Uterus (tissue), 2 donors: ENCODE results near the gene RAD54L.

Experiments
- POLR2A ChIP-seq, 2 donors: fragments of 450-650 bp; IDR thresholded peaks; one replicate each; pipeline ENCODE4 v1.6.1; 2016; ENCODE audit warnings: antibody characterized with exemption in 2 of 2, mild to moderate bottlenecking in 1 of 2, moderate library complexity in 1 of 2
- TF ChIP-seq, protein P1 (sequence below), 4 experiments: fragments of 200-600 bp in 2 of 4; fragments of 450-650 bp in 2 of 4; sonication (generic) in 2 of 4; IDR thresholded peaks; one replicate each; pipeline ENCODE4 v1.5.1; 2016 to 2019; ENCODE audit warnings: antibody characterized with exemption in 4 of 4, mild to moderate bottlenecking in 2 of 4, moderate library complexity in 1 of 4

DNA sequence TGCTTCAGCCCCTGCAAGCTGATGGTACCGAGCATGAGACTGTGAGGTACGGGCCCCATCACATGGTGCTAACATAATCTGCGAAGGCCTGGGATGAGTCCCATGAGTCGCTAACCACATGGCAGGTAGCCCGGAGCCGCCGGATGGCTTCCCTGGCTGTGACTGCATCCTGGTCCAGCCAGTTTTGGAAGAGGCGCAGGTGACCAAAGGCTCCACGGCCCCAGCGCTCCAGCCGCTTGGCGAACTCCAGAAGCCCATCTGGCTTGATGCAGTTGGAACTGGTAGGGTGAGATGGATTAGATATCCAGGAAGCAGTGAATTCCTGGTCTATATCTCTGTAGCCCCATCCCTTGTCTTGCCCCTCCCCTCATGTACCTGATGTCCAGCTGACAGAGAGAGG lies 31.2 kb downstream of the RAD54L start:
- TF ChIP-seq, protein P1, sequence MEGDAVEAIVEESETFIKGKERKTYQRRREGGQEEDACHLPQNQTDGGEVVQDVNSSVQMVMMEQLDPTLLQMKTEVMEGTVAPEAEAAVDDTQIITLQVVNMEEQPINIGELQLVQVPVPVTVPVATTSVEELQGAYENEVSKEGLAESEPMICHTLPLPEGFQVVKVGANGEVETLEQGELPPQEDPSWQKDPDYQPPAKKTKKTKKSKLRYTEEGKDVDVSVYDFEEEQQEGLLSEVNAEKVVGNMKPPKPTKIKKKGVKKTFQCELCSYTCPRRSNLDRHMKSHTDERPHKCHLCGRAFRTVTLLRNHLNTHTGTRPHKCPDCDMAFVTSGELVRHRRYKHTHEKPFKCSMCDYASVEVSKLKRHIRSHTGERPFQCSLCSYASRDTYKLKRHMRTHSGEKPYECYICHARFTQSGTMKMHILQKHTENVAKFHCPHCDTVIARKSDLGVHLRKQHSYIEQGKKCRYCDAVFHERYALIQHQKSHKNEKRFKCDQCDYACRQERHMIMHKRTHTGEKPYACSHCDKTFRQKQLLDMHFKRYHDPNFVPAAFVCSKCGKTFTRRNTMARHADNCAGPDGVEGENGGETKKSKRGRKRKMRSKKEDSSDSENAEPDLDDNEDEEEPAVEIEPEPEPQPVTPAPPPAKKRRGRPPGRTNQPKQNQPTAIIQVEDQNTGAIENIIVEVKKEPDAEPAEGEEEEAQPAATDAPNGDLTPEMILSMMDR (IDR thresholded peaks at IDR 0.05), result no peak
- TF ChIP-seq POLR2A (IDR thresholded peaks at IDR 0.05), result no peak
